Ascending aorta (tissue), 2 donors: Measurements from ENCODE around the gene ACTR1A. TPM values are rescaled to one million over a fixed set of nuclear protein-coding genes. Genes with fewer than 3 reads are reported as not detected.
A peak's percentile ranks its signal among the peaks of the same experiment; 100 is the strongest.

Experiments
- DNase-seq, 2 donors: peaks; one replicate each; pipeline ENCODE4 v3.0.0-alpha.2; 2019; ENCODE audit warnings: low spot score in 2 of 2
- H3K27ac ChIP-seq, 2 donors: fragments of 200-600 bp; sonication (generic); one replicate each; pipeline ENCODE4 v1.5.1; 2016 to 2017; ENCODE audit warnings: mild to moderate bottlenecking in 1 of 2
- H3K27me3 ChIP-seq: fragments of 200-600 bp; sonication (generic); one replicate; pipeline ENCODE4 v1.5.1; 2017
- H3K36me3 ChIP-seq, 2 donors: fragments of 200-600 bp; sonication (generic); one replicate each; pipeline ENCODE4 v1.5.1; 2016
- H3K4me1 ChIP-seq, 2 donors: fragments of 200-600 bp; sonication (generic); one replicate each; pipeline ENCODE4 v1.5.1; 2016 to 2017; ENCODE audit warnings: mild to moderate bottlenecking in 1 of 2
- H3K4me3 ChIP-seq, 2 donors: fragments of 200-600 bp; sonication (generic); one replicate each; pipeline ENCODE4 v1.5.1; 2016 to 2017; ENCODE audit warnings: mild to moderate bottlenecking in 1 of 2
- H3K9me3 ChIP-seq, 2 donors: fragments of 200-600 bp; sonication (generic); one replicate each; pipeline ENCODE4 v1.5.1; 2016
- CTCF ChIP-seq, 3 experiments: fragments of 200-600 bp in 2 of 3; fragments of 450-650 bp in 1 of 3; sonication (generic) in 2 of 3; IDR thresholded peaks; one replicate each; pipeline ENCODE4 v1.5.1; 2016 to 2019; ENCODE audit warnings: antibody characterized with exemption in 3 of 3, mild to moderate bottlenecking in 1 of 3, moderate library complexity in 1 of 3
- intact Hi-C: fragments of 100-400 bp; cut with DNase I; formaldehyde crosslinking; loops from one replicate; pipeline ENCODE4 v1.15.1; 2023
- total RNA-seq: library from RNA; depleted of rRNA; stranded (reverse); fragments of >200 nt; gene quantifications from one replicate; pipeline ENCODE4 v1.1.0, GENCODE V29; 2016

ACTR1A gene
- total RNA-seq, 1 donor from 2014 or later = 200 TPM

DNA sequence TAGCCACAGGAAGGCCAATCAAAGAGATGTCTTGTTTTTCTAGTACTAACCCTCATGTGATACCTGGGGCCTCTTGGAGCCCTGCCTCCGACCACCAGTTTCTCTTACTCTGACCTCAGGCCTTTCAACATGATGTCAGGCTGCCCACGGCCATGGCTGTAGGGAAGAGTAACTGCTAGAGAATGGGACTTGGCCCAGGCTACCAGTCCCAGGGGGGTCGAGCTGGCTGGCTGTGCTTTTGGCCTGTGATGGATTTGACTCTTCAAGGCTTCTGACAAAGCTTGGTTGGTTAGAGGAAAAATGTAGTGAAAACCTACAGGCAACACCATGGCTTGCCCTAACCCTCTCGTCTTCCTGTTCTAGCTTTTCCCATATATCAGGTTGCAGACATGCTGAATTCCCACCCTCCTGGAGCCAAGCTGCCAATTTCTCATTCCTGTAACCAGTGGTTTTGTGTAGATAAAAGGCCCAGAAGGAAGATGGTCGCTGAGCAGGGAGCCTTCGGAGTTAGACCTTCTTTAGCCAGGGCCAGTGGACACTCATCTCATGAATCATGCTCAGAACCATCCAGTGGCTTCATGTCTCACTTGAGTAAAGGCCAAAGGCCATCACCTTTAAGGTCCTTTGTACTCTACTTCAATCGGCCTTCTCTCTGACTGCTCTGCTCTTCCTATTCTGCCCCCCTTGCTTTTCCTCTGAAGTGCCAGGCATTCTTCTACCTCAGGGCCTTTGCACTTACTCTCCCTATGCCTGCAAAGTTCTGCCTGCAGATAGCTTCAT is 20.9 kb upstream of the ACTR1A start:
- Histone ChIP-seq H3K9me3 (no peaks in the 10 kb centered on the region), H3K4me3 (no peak overlapping the region), H3K36me3 (peaks cover 0 to 6% of the 10 kb centered on the region in 2 donors), H3K4me1 (peaks cover 0 to 3% of the 10 kb centered on the region in 2 donors), H3K27me3 (no peaks in the 10 kb centered on the region), H3K27ac (peak overlapping the region in 1 of 2 donors; percentile 41)
- DNase-seq = peak in 1 of 2 donors; percentile 68
- intact Hi-C loops = no loop called here
- TF ChIP-seq CTCF (IDR thresholded peaks at IDR 0.05) = no peak

- Histone ChIP-seq H3K27ac (peak overlapping the region in 1 of 2 donors; percentile 41), H3K4me3 (no peak overlapping the region), H3K4me1 (peaks cover 0 to 3% of the 10 kb centered on the region in 2 donors), H3K9me3 (no peaks in the 10 kb centered on the region), H3K36me3 (peaks cover 0 to 6% of the 10 kb centered on the region in 2 donors), H3K27me3 (no peaks in the 10 kb centered on the region)
- no peak for TF ChIP-seq CTCF (IDR thresholded peaks at IDR 0.05)
- no peak for DNase-seq
- intact Hi-C loops = no loop called here
Measured at GRCh38 chr10:102522874-102523249, 20.4 kb upstream of the ACTR1A start.

- Histone ChIP-seq H3K27me3 (no peaks in the 10 kb centered on the region), H3K9me3 (no peaks in the 10 kb centered on the region), H3K4me1 (peaks cover 0 to 3% of the 10 kb centered on the region in 2 donors), H3K36me3 (peaks cover 0 to 19% of the 10 kb centered on the region in 2 donors), H3K4me3 (no peak overlapping the region), H3K27ac (no peak overlapping the region)
- intact Hi-C loops = no loop called here
- DNase-seq = no peak
- TF ChIP-seq CTCF (IDR thresholded peaks at IDR 0.05) = no peak
Measured at GRCh38 chr10:102519246-102519825, 16.8 kb upstream of the ACTR1A start.

DNA sequence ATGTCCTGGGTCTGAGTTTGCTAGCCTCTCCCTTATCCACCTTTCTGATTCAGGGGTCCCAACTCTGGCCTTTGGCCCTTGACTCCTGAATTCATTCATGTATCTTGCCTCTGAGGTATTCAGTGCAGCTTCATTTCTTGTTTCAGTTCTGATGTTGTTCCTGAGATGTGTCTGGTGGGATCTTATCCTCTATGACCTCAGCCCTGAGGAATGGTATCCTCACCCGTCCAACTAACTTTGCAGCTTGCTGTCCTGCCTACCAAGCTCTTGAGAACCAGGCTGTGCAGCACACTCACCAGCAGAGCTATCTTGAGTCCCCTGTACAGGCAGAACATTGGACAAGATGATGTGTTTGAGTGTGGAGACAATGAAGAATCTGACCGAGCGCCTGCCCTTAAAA is 15.0 kb upstream of the ACTR1A start:
- H3K36me3 ChIP-seq = peaks cover 2 to 26% of the 10 kb centered on the region in 2 donors
- H3K27ac ChIP-seq = no peak overlapping the region
- no peaks in the 10 kb centered on the region for H3K27me3 ChIP-seq
- H3K4me1 ChIP-seq = no peaks in the 10 kb centered on the region
- no peak overlapping the region for H3K4me3 ChIP-seq
- DNase-seq = no peak
- intact Hi-C loops = no loop called here
- no peaks in the 10 kb centered on the region for H3K9me3 ChIP-seq
- TF ChIP-seq CTCF (IDR thresholded peaks at IDR 0.05) = no peak

- Histone ChIP-seq H3K4me1 (no peaks in the 10 kb centered on the region), H3K9me3 (no peaks in the 10 kb centered on the region), H3K4me3 (no peak overlapping the region), H3K27me3 (no peaks in the 10 kb centered on the region), H3K27ac (no peak overlapping the region), H3K36me3 (peaks cover 4 to 36% of the 10 kb centered on the region in 2 donors)
- TF ChIP-seq CTCF (IDR thresholded peaks at IDR 0.05) = no peak
- intact Hi-C loops = no loop called here
- DNase-seq = no peak
Measured at GRCh38 chr10:102515724-102516123, 13.2 kb upstream of the ACTR1A start.
